Gastroesophageal sphincter (tissue), 4 donors: ENCODE measurements around the gene STMN3. TPM values are rescaled to one million over a fixed set of nuclear protein-coding genes. Genes with fewer than 3 reads are reported as not detected.

Source experiments
- ATAC-seq: fragments of 150-250 bp; one replicate; pipeline ENCODE4 v1.9.1; 2016; ENCODE audit warnings: mild to moderate bottlenecking, moderate library complexity
- H3K27ac ChIP-seq, 4 donors: fragments of 200-600 bp; sonication (generic) in 3 of 4; 1 replicate in 3 of 4; 2 replicates in 1 of 4; pipeline ENCODE4 v1.5.1; 2016 to 2019
- H3K27me3 ChIP-seq: fragments of 200-600 bp; sonication (generic); one replicate; pipeline ENCODE4 v1.5.1; 2019
- H3K36me3 ChIP-seq, 2 donors: fragments of 200-600 bp; sonication (generic); one replicate each; pipeline ENCODE4 v1.5.1; 2019; ENCODE audit warnings: control low read depth in 1 of 2
- H3K4me1 ChIP-seq, 3 donors: fragments of 200-600 bp; sonication (generic); 1 replicate in 2 of 3; 2 replicates in 1 of 3; pipeline ENCODE4 v1.5.1; 2016 to 2019; ENCODE audit warnings: control low read depth in 2 of 3
- H3K4me3 ChIP-seq, 2 donors: fragments of 200-600 bp; sonication (generic); one replicate each; pipeline ENCODE4 v1.5.1; 2019; ENCODE audit warnings: mild to moderate bottlenecking in 1 of 2, moderate library complexity in 1 of 2
- H3K9me3 ChIP-seq, 3 donors: fragments of 200-600 bp; sonication (generic); one replicate each; pipeline ENCODE4 v1.5.1; 2017 to 2019; ENCODE audit warnings: control low read depth in 2 of 3
- CTCF ChIP-seq, 4 experiments: fragments of 200-600 bp in 2 of 4; fragments of 450-650 bp in 2 of 4; sonication (generic) in 1 of 4; IDR thresholded peaks; one replicate each; pipeline ENCODE4 v1.5.1; 2017 to 2019; ENCODE audit warnings: antibody characterized with exemption in 4 of 4, mild to moderate bottlenecking in 2 of 4, moderate library complexity in 2 of 4
- EP300 ChIP-seq: sonication (generic); formaldehyde crosslinking; IDR thresholded peaks from one replicate; pipeline ENCODE4 v1.6.1; 2017; ENCODE audit warnings: antibody characterized with exemption, mild to moderate bottlenecking
- POLR2A ChIP-seq, 2 donors: fragments of 450-650 bp; IDR thresholded peaks; one replicate each; pipeline ENCODE4 v1.6.1; 2017; ENCODE audit warnings: antibody characterized with exemption in 2 of 2, mild to moderate bottlenecking in 2 of 2, moderate library complexity in 1 of 2
- POLR2AphosphoS5 ChIP-seq: sonication (generic); formaldehyde crosslinking; IDR thresholded peaks from one replicate; pipeline ENCODE4 v1.6.1; 2017; ENCODE audit warnings: antibody characterized with exemption
- WGBS, 2 donors: methylation state at CpG; one replicate each; pipeline ENCODE4 v1.1.5; 2018; ENCODE audit warnings: low coverage in 1 of 2; 5-methylcytosine and 5-hydroxymethylcytosine counted together
- total RNA-seq, 4 donors: library from RNA; depleted of rRNA; stranded (reverse); fragments of >200 nt; gene quantifications; one replicate each; pipeline ENCODE4 v1.1.0, GENCODE V29; 2016

The STMN3 gene
- total RNA-seq, 4 donors from 2014 or later, result 13.7 to 31.6 (median 17.0) TPM

GRCh38 chr20:63700199-63701050 lies 47.2 kb upstream of the STMN3 start:
- Histone ChIP-seq H3K27ac (peak overlapping the region in 3 of 4 donors; percentile 67 to 68 (median 67)), H3K4me1 (peaks cover 0 to 55% (median 28%) of the 10 kb centered on the region in 3 donors), H3K9me3 (no peaks in the 10 kb centered on the region), H3K27me3 (no peaks in the 10 kb centered on the region), H3K36me3 (peaks cover 0 to 62% of the 10 kb centered on the region in 2 donors), H3K4me3 (no peak overlapping the region)
- WGBS, 2 donors, result 93% methylated on average over 15 of the region's 43 CpGs; no CpG with 5 or more reads in 1 of the 2 donors
- TF ChIP-seq CTCF (IDR thresholded peaks at IDR 0.05) (no peak), POLR2AphosphoS5 (no peak), POLR2A (IDR thresholded peaks at IDR 0.05) (no peak), EP300 (no peak)
- no peak for ATAC-seq

DNA sequence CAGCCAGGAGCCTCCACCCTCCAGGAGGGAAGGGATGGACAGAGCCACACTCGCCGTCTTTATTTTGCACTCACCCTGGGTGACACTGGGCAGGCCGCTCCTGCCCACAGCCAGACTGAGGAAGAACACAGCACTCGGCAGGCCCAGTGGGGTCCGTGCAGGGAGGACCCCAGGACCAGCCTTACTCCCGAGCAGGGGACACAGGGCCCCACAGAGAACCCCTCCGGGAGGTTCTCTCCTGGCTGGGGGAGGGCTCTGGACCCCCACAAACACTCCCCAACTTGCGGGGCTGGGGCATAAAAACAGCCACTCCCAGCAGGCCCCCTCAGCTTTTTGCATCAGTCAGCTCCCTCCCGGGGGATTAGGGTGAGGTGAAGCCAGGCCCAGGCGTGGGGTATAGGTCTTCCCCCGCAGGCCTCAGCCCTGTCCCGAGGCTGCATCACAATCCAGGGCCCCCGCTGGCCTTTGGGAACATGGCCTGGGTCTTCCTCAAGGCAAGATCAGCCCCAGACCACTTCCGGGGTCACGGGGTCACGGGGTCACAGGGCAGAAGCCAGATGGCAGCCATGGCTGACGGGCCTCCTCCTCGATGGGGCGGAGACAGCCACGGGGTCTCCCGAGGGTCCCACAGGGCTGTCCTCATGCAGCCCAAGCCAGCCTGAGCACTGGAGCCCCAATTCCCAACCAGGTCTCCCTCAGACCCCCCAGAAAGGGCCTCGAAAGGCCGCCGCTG lies 46.4 kb upstream of the STMN3 start:
- peak overlapping the region in 3 of 4 donors; percentile 67 to 68 (median 67) for H3K27ac ChIP-seq
- H3K4me3 ChIP-seq, result no peak overlapping the region
- no peaks in the 10 kb centered on the region for H3K9me3 ChIP-seq
- no peak for ATAC-seq
- H3K4me1 ChIP-seq, result peaks cover 0 to 55% (median 28%) of the 10 kb centered on the region in 3 donors
- peaks cover 0 to 62% of the 10 kb centered on the region in 2 donors for H3K36me3 ChIP-seq
- TF ChIP-seq EP300 (no peak), POLR2A (IDR thresholded peaks at IDR 0.05) (no peak), CTCF (IDR thresholded peaks at IDR 0.05) (no peak), POLR2AphosphoS5 (no peak)
- no CpG with 5 or more reads among the region's 24 CpGs for WGBS, 2 donors
- no peaks in the 10 kb centered on the region for H3K27me3 ChIP-seq

DNA sequence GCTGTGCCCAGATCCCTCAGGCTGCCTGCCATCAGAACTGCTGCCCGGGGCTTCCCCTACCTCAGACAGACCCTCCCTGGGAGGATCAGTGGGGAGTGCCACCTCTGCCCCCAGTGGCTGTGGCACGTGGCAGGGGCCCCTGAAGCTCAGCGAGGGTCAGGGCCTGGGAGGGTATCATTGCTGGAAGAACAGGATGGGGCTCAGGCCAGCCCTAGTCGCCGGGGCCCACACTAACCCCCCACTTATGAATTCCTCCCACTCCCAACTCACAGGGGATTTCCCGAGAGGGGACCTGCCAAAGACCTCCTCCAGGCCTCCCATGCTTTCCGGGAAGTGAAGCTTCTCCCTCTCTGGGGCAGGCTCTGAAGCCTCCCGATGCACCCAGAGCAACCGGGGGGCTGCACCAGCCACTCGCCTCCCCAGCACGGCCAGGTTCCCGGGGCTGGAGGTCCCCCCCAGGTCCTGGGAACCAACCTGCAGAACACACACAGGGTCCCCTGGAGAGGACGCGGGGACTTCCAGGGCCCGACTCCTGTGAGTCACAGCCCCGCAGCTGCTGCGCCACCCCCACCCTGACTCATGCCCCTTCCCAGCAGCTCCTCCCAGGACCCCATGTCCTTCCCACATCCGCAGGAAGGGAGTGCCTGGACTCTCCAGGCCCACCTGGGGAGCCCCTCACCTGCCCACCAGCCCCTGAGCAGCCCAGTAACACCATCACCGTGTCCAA lies 45.7 kb upstream of the STMN3 start:
- Histone ChIP-seq H3K36me3 (peaks cover 0 to 62% of the 10 kb centered on the region in 2 donors), H3K4me3 (no peak overlapping the region), H3K27me3 (no peaks in the 10 kb centered on the region), H3K4me1 (peaks cover 0 to 55% (median 28%) of the 10 kb centered on the region in 3 donors), H3K27ac (peak overlapping the region in 3 of 4 donors; percentile 67 to 68 (median 67)), H3K9me3 (no peaks in the 10 kb centered on the region)
- peak; percentile 76 for ATAC-seq
- peak; percentile 65 for TF ChIP-seq POLR2AphosphoS5
- TF ChIP-seq EP300, result no peak
- no peak for TF ChIP-seq POLR2A (IDR thresholded peaks at IDR 0.05)
- 18% methylated on average over 3 of the region's 19 CpGs; no CpG with 5 or more reads in 1 of the 2 donors for WGBS, 2 donors

GRCh38 chr20:63697868-63698545 lies 44.8 kb upstream of the STMN3 start:
- Histone ChIP-seq H3K4me1 (peaks cover 0 to 55% (median 28%) of the 10 kb centered on the region in 3 donors), H3K4me3 (peak overlapping the region in 1 of 2 donors; percentile 39)

GRCh38 chr20:63697357-63697867 lies 44.2 kb upstream of the STMN3 start:
- Histone ChIP-seq H3K4me3 (peak overlapping the region in 1 of 2 donors; percentile 39), H3K27me3 (no peaks in the 10 kb centered on the region), H3K9me3 (no peaks in the 10 kb centered on the region), H3K36me3 (peaks cover 0 to 49% of the 10 kb centered on the region in 2 donors), H3K27ac (peak overlapping the region in 2 of 4 donors; percentile 14 to 19), H3K4me1 (peaks cover 0 to 55% (median 33%) of the 10 kb centered on the region in 3 donors)
- no peak for ATAC-seq
- WGBS, 2 donors, result no CpG with 5 or more reads among the region's 7 CpGs
- TF ChIP-seq CTCF (IDR thresholded peaks at IDR 0.05) (no peak), POLR2AphosphoS5 (no peak), POLR2A (IDR thresholded peaks at IDR 0.05) (no peak), EP300 (no peak)

More at GRCh38 chr20:63697868-63698545, 44.8 kb upstream of the STMN3 start:
- no peak for ATAC-seq
- H3K27ac ChIP-seq, result peak overlapping the region in 2 of 4 donors; percentile 67
- no peaks in the 10 kb centered on the region for H3K9me3 ChIP-seq
- H3K27me3 ChIP-seq, result no peaks in the 10 kb centered on the region
- TF ChIP-seq EP300, result no peak
- H3K36me3 ChIP-seq, result peaks cover 0 to 53% of the 10 kb centered on the region in 2 donors
- WGBS, 2 donors, result 89 to 93% methylated on average over 8 to 14 of the region's 40 CpGs
